Activated gamma-delta T cell (primary cell): ENCODE data around the gene GRIA1.

Experiments
- DNase-seq: peaks from one replicate; lab custom pipeline; 2025; lab: John Stamatoyannopoulos, UW
- total RNA-seq, 2 donors: gene quantifications; one replicate each; lab custom pipeline; 2026; lab: John Stamatoyannopoulos, UW

Gene GRIA1
- 0 reads per million in 2 donors for total RNA-seq

DNA sequence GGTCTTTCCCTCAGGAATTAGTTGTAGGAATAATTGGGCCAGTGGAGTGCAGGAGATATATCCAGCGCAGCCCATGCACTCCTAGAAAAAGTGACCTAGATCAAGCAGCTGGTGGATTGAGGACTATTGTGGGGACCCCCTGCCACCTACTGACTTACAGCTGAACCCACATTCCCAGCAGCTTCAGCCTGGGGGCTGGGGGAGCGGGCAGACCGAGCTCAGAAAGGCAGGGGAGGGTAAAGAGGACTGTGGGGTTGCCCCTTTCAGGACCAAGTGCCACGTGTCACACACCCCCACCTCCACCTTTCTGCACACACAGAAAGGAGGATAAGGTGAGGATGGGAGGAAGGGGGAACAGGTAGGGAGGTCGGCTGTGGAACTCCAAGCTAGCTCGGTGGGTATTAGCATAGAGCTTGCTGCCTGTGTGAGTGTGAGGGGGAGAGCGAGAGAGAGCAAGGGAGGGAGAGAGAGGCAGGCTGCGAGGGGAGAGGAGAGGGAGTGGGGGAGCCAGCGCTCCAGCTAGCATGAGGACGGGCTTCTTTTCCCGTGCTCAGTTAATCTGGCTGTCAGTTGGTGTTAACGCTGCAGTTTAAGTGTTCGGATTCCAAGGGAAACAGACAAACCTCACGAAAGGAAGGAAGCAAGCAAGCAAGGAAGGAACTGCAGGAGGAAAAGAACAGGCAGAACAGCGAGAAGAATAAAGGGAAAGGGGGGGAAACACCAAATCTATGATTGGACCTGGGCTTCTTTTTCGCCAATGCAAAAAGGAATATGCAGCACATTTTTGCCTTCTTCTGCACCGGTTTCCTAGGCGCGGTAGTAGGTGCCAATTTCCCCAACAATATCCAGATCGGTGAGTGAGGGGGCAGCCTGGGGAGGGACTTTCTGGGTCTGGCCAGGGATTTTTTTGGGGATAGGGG, at the start of gene GRIA1:
Gene GRIA1, plus strand, starts transcription at position 553 of the 920 bp plus-strand sequence.
- no peak for DNase-seq

DNA sequence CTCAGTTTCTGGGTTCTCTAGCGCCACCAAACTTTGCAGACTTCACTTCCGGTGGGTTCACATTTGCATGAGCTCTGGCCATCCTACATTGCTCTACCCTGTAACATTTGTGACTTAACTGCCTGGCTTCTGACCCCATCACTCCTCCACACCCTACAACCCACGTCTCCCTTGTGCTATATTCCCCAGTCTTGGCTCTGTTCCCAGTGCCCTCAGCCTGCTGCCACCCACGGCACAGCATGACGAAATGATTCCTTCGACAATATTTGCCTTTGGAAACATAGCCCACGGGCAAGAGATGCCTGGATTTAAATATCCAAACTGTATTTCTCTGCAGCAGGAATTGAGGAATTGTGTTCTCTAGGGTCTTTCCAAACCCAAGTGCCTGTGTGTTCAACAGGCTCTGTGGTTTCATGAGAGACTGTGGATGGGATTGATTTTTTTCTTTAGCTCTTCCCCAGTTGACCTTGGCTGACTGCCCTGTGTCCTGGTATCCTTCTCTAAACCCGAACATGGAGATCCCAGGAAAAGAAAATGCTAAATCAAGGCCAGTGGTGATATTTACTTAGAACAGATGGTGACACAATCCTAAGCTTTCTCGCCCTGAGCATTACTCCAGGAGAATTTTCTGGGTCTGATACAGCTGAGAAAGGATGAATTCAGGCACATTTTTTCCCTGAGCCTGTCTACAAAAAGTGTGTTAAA, 44.4 kb upstream of the GRIA1 start:
- DNase-seq = no peak

DNA sequence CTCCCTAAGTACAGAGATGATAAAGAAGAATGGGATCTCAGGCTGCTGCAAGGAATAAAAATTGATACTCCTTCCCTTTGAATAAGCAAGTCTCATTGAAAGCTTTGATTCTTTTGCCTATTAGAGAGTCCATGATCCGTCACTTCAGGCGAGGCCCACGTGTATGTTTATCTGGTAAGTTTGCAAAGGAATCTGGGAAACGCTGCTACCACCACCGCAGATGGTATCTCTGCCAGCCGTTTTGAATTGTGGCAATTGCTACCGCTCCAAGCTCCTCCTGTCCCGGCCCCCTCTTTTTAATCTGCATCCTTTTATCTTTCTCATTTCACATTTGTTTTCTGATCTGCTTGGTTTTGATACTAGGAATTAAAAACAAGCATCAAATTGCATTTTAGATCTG, 42.9 kb upstream of the GRIA1 start:
- DNase-seq = no peak

DNA sequence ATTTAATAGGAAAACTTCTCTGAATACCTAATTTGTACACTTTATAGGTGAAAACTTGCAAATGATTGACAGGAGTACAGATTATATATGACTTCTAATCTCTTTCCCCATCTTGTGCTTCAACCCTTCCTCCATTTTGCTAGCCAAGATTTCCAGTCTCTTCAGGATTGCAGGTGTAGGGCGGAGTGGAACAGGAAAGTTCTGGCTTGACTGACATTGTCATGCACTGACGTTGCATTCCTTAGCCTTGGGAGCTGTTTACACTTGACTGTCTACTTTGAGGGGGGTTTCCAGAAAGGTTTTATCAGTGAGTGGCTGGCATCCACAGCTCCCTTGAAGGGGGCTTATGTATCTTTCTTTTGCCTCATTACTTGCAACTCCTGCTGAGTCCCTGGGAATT, 34.1 kb upstream of the GRIA1 start:
- no peak for DNase-seq

DNA sequence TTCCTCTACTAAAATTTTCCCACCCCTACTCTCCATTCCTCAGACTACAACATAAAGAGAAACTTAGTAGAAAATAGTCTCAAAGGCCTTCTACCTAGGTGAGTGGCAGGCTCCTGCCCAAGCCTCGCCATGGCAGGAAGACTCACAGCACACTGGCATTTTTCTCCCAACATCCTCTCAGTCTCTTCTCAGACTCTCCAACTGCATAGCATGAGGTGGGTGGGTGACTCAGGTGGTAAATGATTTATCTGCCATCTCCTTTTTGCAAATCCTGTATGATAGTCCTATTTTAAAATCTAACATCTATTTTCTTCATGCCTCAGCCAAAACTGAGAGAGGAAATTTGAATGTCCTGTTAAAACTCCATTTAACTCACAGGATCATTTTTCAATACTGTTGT, 33.5 kb upstream of the GRIA1 start:
- DNase-seq = no peak

DNA sequence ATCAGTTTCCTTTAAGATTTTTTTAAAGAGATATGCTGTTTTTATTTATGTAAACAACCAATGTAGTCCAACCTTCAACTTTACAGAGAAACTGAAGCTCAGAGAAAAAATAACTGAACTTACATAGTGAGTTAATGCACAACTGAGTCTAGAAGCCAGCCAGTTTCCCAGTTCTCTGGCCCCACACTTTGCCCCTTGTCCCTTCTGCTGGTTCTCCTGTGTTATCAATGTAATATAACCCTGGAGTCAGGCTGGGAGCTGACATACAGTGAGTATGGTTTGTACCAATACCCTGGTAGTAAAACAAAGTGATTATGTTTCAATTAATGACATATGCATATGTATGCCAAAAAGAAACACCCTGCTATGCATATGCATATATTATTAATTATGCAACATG, 32.2 kb upstream of the GRIA1 start:
- no peak for DNase-seq

DNA sequence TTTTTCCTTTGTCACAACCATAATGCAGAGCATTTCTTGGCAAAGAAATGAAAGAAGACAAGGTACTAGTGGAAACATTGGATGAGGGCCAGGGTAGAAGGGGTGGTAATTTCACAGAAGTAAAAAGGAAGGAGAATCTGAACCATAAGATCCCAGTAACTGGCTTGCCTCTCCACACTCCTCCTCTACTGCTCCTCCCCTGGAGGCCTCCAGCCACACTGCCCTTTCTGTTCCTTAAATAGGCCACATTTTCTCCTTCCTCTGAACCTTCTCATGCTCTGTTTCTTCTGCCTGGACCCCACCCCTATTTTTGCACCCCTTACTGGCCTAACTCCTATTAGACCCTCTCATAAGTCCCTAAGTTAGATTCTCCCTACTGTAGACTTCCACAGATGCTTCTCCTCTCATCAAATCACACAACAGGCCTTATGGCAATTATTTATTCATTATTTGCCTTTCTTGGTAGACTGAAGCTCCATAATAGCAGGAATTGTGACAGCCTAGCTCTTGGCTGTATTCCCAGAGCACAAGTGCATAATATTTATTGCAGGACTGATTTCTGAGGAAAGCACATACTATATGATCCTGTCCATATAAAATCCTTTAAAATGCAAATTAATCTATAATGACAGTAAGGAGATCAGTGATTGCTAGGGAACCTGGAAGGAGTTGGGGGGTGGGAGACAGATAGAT, 31.3 kb upstream of the GRIA1 start:
- DNase-seq = no peak

DNA sequence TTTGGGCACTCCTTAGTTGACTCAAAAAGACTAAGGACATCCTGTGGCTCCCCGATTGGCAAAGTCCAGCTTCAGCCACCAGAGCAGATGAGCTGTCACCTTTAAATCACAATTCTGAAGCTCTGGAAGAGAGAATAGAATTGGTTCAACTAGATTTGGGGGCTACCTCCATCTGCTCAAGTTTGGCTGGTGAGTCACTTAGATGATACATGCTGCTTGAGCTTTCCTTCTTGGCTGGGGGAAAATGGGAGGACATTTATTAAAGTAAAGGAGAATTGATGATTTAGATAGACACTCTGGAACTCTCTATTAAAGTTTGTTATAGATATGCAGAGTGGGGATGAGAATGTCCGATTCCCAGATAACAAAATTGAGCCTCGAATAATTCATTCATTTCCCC, 30.0 kb upstream of the GRIA1 start:
- no peak for DNase-seq

DNA sequence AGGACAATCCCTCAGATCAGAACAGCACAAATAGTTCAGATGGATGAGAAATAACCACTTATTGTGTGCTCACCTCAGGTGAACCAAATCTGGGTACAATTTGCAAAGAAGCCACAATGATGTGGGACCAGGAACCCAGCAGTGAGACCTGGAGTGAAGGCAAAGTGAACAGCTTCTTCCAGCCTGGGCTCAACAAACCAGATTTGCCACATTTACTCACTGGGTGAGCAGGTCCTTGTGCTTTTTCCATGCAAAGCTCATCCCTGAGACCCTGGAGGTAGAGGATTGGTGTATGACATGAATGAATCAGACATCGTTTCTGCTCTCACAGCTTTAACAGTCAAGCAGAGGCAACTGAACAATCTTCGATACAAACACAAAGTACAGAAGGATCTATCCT, 29.1 kb upstream of the GRIA1 start:
- no peak for DNase-seq

DNA sequence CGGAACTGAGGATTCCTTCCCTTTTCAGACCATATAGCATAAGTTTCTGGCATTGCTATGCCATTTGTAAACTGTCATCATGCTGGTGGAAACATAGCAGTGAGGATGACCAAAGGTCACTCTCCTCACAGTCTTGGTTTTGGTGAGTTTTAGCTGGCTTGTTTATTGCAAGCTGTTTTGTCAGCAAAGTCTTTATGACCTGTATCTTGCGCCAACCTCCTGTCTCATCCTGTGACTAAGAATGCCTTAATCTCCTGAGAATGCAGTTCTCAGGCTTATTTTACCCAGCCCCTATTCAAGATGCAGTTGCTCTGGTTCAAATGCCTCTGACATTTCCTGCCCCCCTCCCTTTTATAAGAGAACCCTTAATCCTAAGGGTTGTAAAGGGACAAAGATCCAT, 26.7 kb upstream of the GRIA1 start:
- no peak for DNase-seq

DNA sequence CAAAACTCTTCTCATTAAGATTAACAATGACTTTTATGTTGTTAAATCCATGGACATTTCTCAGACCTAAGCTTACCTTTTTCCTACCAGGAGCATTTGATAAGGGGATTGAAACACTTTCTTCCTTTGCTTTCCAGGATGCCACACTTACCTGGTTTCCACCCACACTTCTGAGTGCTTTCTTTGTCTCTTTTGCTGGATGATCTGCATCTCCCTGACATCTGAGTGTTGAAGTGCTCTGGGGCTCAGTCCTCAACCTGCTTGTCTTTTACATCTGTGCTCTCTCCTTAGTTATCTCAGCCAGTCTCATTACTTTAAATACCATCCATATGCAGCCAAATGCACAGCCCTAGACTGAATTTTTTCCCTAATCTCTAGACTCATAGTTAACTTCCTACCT, 22.9 kb upstream of the GRIA1 start:
- no peak for DNase-seq

DNA sequence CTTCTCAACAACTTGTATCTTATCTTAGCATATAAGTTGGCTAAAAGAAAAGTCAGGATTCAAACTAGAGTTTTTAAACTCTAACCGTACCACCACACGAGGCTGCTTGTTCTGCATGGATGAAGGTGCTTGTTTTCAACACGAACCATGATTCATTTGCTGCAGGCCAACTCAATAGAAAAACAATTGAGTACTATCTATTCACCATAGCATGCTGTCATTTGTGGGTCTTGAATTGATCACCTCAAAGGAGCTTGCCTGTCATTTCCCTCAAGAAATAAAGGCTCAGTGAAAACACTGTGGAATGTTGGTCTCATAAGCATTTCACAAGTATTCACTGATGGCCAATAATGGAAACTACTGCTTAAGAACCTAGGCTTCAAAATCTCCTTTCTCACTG, 21.0 kb upstream of the GRIA1 start:
- no peak for DNase-seq

DNA sequence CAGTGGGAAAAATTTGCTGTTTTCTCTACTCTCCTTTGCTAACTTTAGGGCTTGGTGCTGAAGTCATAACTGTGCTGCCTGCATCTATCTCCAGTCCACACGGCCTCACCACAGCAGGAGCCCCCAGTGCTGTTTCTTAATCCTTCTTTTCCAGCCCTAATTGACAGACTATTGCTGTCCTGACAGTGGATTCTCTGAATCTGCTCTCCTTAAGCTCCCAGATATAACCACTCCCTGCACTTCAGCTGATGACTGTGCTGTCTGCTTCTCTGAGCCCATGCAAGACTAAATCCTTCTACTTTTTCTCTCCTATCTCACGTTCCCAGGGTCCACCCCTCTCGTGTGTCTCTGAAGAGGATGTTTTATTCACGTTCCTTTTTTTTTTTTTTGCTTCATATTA, 19.7 kb upstream of the GRIA1 start:
- DNase-seq = no peak

DNA sequence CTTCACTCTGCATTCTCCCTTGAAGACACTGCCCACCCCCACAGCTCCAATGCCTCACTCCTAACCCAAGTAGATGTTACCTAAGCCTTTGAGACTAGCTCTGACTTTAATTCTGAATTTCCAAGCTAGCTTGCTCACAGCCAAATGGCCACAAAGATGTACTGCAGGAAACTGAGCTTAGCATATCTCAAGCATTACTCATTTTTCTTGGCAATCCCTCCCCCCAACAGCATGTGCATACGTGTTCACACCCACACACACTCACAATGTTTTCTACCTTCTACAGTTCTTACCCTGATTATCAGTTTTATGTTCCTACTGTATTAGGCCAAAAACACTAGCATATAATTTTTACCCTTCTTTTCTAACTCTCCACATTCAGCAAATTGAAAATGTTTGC, 13.7 kb upstream of the GRIA1 start:
- DNase-seq = no peak

DNA sequence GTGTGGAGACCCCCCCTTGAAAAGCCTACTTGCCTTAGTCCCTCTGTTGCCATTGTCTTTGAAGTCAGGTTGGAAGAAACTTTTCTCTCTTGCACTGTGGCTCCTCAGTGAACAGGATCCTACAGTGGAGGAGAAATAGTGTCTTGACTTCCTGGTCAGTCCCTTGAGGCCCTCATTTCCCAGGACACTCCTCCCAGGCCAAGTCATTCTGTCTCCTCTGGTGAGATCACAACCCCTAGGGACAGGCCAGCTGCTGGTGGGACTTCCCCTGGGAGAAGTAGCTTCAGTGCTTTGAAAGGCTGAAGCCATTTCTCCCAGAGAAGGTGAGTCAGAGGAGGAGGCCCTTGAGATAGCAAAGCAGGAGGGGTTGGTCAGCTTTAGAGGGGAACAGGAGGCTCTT, 10.1 kb upstream of the GRIA1 start:
- no peak for DNase-seq

DNA sequence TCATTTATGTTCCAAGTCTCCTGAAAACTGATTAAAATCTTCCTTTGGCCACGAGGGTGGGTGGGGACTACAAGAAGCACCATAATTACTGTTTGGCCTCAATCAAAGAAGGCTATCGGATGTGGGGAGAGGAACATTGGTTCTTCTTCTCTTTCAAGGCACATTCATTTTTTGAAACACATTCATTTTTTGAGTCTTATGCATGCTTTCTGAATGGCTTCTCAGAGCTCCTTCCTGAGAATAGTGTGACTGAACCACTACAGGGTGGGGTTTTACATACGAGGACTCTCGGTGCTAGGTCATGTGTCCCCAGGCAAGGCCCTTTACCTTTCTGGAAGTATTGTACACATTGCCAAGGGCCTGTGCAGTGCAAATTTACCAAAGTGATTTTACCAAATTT, 7.0 kb upstream of the GRIA1 start:
- no peak for DNase-seq

DNA sequence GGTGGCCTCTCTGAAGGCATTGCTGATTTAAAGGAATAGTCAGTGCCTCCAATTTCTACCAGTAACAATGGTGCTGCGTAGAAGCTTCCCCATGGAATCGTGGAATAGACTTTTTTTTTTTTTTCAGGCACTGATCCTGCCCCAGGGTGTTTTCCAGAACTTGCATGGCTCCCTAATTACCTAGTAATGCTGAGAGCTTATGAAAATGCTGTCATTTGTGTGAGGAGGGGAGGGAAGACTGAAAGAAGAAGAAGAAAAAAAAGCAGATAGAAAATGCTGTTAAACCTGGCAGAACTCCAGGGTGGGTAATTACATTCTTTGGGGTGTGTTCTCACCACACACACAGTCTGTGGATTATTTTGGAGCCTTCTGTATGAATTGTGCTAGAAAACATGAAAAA, 4.8 kb upstream of the GRIA1 start:
- DNase-seq = no peak

DNA sequence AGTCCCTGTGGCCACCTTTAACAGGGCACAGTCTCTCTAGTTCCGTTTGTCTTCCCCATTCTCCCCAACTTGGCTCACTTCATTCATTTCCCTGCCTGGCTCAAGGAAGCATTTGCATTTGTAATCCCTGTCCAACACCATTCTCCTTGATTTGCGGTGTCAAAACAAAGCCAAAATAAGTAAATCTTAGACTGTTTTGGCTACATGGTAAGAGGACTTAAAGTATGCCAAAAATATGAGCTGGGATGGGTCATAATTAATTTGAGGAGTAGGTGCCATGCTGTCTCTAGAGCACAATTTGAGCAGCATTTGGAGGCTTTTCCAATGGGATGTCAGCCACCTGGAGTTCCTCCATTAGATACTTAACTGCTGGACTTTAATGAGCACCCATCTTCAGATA, 3.7 kb upstream of the GRIA1 start:
- no peak for DNase-seq

DNA sequence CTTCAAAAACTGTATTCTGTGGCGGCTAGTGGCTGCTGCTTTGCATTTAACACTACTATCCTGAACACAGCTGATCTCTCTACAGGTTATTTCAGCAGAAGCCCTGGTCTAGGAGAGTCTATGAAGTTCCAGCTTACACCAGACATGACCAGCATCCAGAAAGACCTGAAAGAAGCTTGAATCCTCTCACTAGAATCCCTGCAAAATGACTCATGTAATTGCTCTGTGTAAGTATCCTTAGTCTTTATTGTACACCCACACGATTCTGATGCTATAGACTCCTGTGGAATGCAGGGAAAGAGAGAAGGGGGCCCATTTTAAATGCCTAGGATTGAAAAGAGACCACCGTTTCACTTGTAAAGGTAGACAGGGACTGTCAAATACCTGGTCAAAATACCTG, 859 bp upstream of the GRIA1 start:
- DNase-seq = no peak

DNA sequence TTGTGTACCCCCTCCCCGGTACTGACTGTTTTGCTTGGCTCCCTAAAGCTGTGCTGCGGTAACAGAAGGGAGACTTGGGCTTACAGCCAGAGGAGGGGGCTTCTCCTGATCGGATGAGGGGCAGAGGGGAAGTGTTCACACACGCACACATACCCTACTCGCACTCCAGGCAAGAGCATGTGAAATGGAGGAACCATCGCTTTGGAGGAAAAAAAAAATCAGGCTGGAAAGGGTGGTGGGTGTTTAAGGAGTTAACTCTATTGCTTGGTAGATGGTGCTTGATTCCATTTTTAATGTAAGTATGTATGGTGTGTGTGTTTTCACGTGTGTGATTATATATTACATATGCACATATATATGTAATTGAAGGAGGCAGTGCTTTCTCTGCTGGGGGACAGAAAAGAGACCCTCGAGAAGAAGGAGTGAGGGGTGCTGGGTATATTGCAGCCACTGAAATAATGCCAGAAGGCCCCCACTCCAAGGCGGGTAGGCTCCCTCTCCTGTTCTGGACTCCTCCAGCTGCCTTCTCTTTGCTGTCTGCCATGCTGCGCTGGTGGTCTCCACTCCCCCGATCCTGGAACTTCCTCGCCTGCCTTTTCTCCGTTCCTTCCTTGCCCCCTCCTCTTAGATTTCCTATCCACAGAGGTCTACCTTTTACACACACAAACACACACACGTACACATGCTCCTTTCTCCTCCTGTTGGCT, 721 bp downstream of the GRIA1 start:
- no peak for DNase-seq

DNA sequence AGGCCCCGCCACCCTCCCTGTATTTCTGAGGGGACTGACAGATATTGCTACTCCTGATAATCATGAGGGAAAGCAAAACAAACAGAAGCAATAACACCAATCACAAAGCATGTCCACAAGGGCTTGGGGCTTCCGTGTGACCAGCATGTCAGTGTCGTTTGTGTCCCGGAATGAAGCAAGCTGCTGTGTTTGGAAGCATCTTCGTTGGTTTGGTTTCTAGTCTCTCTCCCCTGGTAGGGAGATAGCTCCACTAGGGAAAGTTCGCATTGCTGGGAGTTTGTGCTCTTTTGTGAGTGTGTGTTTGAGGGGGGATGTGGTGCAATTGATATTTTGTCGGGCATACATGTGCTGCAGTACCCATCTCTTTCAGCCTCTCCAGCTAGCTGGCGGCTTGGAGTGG, 1.4 kb downstream of the GRIA1 start:
- no peak for DNase-seq

DNA sequence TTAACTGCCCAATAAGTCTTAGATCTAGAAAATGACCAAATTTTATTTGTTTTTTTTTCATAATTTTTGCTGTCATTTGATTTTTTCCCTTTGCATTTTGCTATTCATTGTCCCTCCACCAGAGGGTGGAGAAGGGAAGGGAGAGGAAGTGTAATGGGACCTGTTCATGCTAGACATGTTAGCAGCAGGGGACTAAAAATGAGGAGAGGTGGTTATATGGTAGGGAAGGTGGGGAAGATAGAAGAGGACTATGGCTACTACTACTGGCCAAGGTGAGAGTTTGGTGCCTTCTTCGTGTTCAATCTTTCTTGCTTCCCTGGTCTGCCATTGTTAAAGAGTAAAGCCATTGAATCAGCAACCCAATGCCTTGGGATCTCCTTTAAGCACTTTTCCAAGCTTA, 6.4 kb downstream of the GRIA1 start:
- DNase-seq = no peak
